Suppressor macrophage treated with lipopolysaccharide for 4 hours (primary cell): ENCODE results near the gene ALDH1L2.
"Not testable (repeated sequence)": the region's sequence is repeated elsewhere in the genome, so short reads cannot be mapped to it uniquely, and the experiment has no call there.

Source experiments
- DNase-seq: peaks from one replicate; pipeline ENCODE4 v3.0.0-alpha.2; 2020

ALDH1L2 gene

GRCh38 chr12:105084251-105085250, at the start of gene ALDH1L2:
Gene ALDH1L2 (minus strand): TSS chr12:105084458. CDS start chr12:105084436, 22 bp downstream.
- DNase-seq: peak; percentile 91

GRCh38 chr12:105120551-105120950, 36.3 kb upstream of the ALDH1L2 start:
- DNase-seq: no peak

GRCh38 chr12:105116969-105117368, 32.7 kb upstream of the ALDH1L2 start:
- DNase-seq: no peak

- DNase-seq: no peak
Measured at GRCh38 chr12:105113094-105113493, 28.8 kb upstream of the ALDH1L2 start.

GRCh38 chr12:105110851-105111250, 26.6 kb upstream of the ALDH1L2 start:
- DNase-seq: no peak

GRCh38 chr12:105109465-105110212, 25.4 kb upstream of the ALDH1L2 start:
- DNase-seq: peak; percentile 15

GRCh38 chr12:105107494-105108371, 23.5 kb upstream of the ALDH1L2 start, which contains the start of gene WASHC4:
Gene WASHC4 (plus strand): TSS chr12:105107731. CDS start chr12:105107801, 70 bp downstream.
- peak; percentile 97 for DNase-seq

- DNase-seq: no peak
Measured at GRCh38 chr12:105107171-105107493, 22.9 kb upstream of the ALDH1L2 start.

GRCh38 chr12:105106621-105107020, 22.4 kb upstream of the ALDH1L2 start:
- no peak for DNase-seq

GRCh38 chr12:105104762-105105161, 20.5 kb upstream of the ALDH1L2 start:
- no peak for DNase-seq

GRCh38 chr12:105102673-105103072, 18.4 kb upstream of the ALDH1L2 start:
- no peak for DNase-seq

GRCh38 chr12:105100998-105101397, 16.7 kb upstream of the ALDH1L2 start:
- peak; percentile 12 for DNase-seq

GRCh38 chr12:105100207-105100985, 16.1 kb upstream of the ALDH1L2 start:
- DNase-seq: peak; percentile 57

- DNase-seq: peak; percentile 21
Measured at GRCh38 chr12:105099356-105099755, 15.1 kb upstream of the ALDH1L2 start.

GRCh38 chr12:105095338-105095737, 11.1 kb upstream of the ALDH1L2 start:
- not testable (repeated sequence) for DNase-seq

- DNase-seq: no peak
Measured at GRCh38 chr12:105092336-105092735, 8.1 kb upstream of the ALDH1L2 start.

GRCh38 chr12:105091476-105092206, 7.4 kb upstream of the ALDH1L2 start:
- DNase-seq: no peak

- no peak for DNase-seq
Measured at GRCh38 chr12:105090361-105090760, 6.1 kb upstream of the ALDH1L2 start.

- DNase-seq: no peak
Measured at GRCh38 chr12:105089817-105090216, 5.6 kb upstream of the ALDH1L2 start.

GRCh38 chr12:105085501-105085900, 1.2 kb upstream of the ALDH1L2 start:
- no peak for DNase-seq

- peak; percentile 84 for DNase-seq
Measured at GRCh38 chr12:105083551-105084105, 630 bp downstream of the ALDH1L2 start.
